HT1080 (cell line): ENCODE results near the gene KCTD17. TPM values are rescaled to one million over a fixed set of nuclear protein-coding genes. Genes with fewer than 3 reads are reported as not detected.

ENCODE experiments used
- DNase-seq: peaks from one replicate; pipeline ENCODE4 v3.0.0-alpha.2; 2015; ENCODE audit warnings: low read depth
- polyA plus RNA-seq, 2 experiments: library from polyadenylated mRNA; depleted of rRNA; stranded (reverse); fragments of >200 nt; gene quantifications; 2 replicates each; pipeline ENCODE4 v1.2.3, GENCODE V29; 2015
- total RNA-seq: library from RNA; depleted of rRNA; stranded (reverse); fragments of >200 nt; shearing (Covaris generic); gene quantifications from 2 replicates; pipeline ENCODE4 v1.2.3, GENCODE V29; 2014; rRNA removed

The KCTD17 gene, protein sequence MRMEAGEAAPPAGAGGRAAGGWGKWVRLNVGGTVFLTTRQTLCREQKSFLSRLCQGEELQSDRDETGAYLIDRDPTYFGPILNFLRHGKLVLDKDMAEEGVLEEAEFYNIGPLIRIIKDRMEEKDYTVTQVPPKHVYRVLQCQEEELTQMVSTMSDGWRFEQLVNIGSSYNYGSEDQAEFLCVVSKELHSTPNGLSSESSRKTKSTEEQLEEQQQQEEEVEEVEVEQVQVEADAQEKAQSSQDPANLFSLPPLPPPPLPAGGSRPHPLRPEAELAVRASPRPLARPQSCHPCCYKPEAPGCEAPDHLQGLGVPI
- 32.3 and 36.4 TPM in 2 replicates for total RNA-seq
- 27.3 and 29.8 TPM in 2 replicates for polyA plus RNA-seq (2015; cell fraction: cytosol; rRNA removed)
- polyA plus RNA-seq (2015; cell fraction: nucleus; rRNA removed), result 28.9 and 31.2 TPM in 2 replicates

DNA sequence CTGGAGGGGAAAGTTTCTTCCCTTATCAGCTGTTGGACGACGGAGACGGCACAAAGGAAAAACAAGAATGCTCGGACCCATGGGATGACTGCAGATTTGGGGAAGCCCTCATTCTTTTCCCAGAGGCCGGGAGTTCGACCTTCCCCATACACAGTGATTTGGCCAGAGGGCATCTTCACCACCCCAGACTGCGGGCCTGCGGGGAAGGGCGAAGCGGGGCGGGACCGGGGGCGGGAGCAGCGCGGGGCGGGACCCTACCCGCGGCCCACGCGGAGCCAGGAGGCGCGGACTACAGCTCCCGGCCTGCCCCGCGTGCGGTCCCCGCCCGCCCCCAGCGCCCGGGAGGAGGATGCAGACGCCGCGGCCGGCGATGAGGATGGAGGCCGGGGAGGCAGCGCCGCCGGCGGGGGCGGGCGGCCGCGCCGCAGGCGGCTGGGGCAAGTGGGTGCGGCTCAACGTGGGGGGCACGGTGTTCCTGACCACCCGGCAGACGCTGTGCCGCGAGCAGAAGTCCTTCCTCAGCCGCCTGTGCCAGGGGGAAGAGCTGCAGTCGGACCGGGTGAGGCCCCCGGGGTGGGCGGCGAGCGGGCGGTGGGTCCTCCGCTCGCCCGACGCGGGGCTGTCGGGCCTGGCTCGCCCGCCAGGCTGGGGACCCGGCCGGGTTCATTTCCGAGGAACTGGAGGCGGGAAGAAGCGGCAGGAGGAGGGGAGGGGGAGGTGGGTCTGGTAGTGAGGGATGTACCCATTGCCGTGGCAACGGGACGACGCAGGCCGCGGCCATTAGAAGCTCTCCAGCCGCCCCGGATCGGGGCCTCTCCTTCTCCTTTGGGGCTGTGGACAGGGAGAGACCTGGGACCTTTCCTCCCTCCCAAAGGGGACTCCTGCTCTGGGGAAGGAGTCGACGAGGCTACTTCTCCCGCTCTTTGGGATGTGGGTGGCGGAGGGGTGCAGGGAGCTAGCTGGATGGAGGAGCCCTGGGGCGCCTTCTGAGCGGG, at the start of gene KCTD17:
KCTD17 (plus strand) TSS at position 352 of the 995 bp plus-strand sequence; CDS start at position 371, 19 bp downstream.
- DNase-seq, result peak; percentile 59

DNA sequence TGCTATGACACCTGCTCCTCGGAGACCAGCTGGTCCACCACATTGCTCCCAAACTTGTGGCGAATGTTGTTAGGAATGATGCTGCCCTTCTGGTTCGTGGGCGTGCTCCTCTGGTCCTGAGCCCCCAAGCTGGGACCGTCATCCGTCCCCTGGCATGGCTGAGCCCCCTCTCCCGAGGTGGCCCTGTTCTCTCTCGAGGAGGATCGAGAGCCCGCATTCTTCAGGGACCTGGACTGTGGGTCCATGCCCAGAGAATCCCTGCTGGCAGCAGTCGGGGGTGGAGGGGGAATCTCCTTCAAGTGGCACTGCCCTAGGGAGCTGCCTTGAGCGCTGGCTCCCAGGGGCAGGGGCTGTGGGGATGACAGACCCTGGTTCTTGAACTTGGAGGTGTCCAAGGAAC, 49.7 kb upstream of the KCTD17 start:
- DNase-seq, result no peak

DNA sequence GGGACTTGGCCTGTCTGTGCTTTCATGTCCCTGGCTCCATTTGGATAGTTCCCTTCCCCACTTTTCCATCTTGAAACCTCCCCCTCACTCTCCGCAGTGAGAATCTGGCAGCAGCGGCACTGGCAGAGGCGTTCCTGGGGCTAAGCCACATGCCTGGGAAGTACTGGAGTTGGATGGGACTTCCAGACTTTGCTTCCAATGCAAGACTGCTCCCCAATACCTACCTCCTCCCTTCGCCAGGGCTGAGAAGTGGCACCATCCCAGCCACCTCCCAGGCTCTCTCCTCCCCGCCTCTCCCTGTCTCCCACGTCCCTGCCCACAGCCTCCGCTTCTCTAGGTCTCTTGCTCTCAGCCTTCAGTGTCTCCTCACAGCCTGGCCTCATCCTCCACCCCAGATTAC, 48.9 kb upstream of the KCTD17 start:
- no peak for DNase-seq

DNA sequence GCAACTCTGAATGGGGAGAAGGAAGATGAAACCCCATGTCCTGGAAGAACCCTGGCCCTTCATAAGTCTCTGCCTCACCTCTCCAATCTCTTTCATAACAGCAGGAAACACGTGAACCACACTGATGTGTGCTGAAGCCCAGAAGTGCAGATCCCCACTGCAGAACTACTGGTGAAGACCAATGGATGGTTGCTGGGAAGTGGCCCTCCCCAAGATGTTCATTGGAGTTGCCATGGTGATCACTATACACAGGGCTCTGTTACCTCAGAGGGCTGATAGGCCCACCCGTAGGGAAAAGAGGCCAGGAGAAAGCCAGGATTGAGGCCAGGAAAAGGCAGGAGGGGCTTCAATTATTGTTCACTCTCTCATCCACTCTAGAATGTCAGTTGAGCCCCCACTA, 43.9 kb upstream of the KCTD17 start:
- no peak for DNase-seq

DNA sequence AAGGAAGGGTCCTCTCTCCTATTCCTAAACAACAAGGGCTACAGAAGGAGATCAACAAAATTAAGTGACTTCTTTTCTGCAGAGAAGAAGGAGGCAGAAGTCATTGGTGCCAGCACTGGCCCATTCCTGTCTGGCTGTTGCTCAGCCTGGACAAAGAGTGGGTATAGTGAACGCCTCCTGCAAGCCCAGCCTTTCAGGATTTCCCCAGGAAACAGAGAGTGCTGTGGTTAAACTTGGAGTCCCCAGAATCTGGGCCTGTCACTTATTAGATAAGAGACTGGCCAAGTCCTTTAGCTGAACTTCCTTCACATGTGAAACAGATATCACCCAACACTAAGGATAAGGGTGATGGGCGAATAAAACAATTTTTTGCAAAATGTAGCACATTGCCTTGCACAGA, 43.2 kb upstream of the KCTD17 start:
- DNase-seq, result no peak

DNA sequence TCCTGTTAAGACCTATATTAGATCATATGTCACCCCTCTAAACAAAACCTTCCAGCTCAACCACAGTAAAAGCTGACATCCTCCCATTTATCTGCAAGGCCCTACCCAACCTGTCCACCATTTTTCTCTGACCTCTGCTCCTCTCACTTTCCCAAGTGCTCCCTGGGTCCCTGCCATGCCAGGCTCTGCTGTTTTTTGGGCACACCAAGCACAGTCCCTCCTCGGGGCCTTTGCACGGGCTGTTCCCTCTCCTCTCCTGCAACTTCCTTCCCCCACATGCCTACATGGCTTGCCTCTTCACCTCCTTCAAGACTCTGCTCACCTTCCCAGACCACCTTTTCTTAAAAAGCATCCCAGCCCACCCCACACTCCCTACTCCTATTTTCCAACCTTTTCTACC, 42.1 kb upstream of the KCTD17 start:
- no peak for DNase-seq

DNA sequence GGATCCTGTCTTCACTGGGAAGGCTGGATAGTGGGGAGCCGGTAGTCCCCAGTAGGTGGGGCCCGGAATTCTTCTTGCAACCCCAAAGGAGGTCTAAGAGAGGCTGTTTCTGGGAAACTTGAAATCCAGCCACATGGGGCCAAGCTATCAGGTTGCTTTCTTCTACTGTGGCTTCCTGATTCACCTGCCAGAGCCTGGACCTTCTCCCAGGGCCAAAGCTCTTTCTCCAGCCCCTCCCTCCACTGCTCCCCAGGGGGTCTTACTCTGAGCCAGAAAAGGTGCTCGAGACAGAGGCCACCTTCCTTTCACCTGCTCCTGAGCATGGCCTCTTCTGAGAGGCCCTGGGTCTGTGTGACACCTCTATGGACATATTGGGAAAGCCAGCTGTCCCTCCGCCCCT, 41.4 kb upstream of the KCTD17 start:
- DNase-seq, result no peak

DNA sequence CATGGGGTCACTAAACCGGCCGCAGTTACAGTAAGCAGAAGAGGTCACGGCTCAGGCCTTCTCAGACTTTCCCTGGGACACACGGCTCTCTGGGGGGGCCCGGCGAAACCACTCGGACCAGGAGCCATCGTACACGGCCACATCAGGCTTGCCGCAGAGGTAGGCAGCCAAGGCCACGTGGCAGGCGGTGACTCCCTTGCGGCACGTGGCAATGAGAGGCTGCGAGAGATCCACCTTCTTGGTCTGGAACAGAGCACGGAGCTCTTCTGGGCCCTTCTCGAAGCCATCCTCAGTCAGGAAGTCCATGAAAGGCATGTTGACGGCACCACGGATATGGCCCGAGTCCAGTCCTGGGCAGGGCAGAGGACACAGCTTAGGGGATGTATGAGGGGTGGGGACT, 40.6 kb upstream of the KCTD17 start:
- no peak for DNase-seq

DNA sequence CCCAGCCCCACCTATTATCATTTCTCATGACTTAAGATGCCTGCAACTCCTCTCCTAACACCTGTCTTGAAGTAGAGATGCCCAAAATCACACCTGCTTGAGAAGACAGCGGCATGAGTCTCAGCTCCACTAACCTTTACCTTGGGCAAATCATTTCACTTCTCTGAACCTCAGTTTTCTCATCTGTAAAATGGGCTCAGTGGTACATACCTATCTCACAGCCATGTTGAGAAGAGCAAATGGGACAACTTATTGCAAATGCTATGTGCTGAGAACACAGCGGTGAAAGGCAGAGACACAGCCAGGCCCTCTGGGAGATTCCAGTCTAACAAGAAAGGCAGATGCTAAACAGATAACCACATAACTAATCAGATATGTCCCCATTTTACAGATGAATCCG, 40.1 kb upstream of the KCTD17 start:
- no peak for DNase-seq

DNA sequence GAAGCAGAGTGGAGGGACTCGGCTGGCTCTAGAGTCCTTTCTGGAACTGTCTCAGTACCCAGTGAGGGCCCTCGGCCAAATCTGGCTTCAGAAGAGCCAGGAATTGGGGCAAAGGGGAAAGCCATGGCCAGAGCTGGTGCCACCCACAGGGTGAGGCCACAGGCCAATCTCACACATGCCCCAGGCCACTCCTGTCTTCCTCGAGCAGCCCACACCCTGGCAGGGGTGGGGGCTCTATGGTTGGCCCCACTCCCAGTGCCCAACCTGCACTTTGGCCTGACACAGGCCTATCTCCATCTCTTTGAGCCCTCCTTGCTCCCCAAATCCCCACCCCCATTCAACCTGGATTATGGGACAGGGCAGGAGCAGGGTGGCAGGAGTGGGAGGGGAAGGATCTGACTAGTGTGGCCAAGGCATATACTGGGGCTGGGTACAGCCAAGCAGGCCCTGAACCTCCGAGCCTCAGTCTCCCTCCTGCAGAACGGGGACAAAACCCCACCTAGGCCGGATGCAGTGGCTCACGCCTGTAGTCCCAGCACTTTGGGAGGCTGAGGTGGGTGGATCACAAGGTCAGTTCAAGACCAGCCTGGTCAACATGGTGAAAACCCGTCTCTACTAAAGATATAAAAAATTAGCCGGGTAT, 39.2 kb upstream of the KCTD17 start:
- no peak for DNase-seq

DNA sequence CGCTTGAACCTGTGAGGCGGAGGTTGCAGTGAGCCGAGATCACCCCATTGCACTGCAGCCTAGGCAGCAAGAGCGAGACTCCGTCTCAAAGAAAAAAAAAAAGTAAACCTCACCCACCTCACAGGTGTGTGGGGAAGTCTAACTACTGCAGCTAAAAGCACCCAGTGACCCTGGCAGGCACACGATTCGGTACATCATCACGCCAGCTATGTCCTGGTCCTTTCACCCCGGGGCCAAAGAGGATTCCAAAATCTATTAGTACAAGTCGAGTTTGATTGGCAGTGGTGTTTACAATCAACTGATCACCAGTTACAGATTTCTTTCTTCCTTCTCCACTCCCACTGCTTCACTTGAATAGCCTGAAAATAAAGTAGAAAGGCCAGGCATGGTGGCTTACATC, 38.6 kb upstream of the KCTD17 start:
- no peak for DNase-seq

DNA sequence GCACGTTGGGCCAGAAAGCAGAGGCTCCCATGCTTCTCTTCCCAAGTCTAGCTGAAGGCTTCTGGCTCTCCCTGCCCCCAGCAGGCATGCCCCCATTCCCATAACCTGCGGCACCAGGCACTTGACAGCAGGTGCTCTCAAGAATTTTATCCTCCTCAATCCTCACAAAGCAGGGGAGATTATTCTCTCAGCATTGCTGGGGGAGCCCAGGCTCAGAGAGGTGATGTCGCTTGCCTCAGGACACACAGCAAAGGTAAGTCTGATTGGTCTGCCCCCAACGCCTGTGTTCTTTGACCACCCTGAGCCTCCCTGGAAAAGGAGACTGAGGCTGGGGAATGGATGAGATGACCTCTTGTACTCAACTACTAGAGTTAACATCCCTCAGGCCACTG, 37.1 kb upstream of the KCTD17 start:
- DNase-seq, result no peak

DNA sequence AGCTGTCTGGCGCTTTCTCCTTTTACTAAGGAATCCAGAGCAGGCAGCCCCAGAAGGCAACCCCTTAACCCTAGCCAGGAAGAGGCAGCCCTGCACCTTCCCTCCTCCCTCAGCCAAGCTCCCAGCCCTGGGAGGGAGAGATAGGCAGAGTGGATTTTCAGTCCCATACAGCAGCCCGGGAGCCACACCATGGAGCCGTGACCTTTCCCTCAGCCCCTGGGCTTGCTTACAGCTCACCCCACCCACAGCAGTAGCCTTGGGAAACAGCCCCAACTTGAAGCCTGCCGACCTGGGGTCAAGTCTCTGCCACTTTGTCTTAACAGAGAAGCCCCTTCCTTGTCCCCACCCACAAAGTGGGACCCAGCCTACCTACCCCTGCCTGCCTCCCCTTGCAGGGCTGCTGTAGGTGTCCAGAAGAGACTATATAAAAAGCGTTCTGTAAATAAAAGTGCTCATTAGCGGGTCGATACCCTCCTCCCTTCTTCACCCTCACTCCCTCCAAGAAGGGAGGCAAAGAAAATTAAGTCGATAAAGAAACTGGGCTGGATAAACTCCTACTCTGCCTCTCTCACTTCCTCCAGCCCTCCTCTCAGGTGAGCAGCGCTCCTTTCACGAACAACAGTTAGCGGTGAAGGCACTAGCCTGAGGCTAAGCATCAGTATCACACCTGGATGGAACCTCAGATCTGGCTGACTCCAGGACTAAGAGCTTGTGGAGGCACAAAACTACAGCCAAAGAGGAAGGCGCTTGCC, 36.5 kb upstream of the KCTD17 start:
- DNase-seq, result no peak

DNA sequence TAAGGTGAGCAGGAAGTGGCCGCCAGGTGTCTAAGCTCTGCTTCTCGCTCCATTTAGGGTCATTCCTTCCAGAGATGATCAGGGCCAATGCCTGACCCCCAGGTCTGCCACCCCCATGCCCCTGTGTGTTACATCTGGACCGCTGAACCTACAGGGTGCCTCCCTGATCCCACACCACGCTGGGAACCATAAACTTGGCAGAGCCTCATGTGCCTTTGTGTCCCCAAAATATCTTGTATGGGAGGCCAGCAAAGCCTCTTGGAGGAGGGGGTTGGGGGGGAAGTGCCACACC, 36.0 kb upstream of the KCTD17 start:
- no peak for DNase-seq

DNA sequence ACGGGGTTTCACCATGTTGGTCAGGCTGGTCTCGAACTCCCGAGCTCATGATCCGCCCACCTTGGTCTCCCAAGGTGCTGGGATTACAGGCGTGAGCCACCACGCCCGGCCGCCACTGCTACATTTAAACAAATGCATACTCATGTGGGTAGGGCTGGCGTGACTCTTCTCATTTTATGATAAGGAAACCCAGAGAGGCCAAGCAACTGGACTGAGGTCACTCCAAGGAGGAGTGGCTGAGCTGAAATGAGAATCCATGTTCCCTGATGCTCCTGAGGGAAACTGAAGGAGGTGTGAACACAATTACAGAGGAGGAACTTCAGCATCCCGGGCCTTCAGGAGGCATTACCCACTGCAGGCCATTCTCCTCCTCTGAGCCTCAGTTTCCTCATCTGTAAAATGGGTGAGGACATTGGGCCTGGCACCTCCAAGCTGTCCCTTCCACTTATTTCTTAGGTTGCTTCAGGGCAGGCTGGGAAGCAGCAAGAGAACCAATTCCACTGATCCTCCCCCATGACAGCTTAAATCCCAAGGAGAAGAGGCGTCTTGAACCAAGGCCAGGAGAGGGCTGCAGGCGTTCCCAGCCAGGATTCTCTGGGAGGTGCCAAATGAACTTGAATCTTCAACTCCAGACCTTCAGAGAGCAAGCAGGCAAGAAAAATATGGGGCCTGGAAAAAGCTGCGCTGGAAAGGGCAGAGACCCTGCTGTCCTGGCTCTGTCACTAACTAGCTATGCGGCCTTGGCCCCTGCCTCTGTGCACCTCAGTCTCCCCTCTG, 35.2 kb upstream of the KCTD17 start:
- no peak for DNase-seq

DNA sequence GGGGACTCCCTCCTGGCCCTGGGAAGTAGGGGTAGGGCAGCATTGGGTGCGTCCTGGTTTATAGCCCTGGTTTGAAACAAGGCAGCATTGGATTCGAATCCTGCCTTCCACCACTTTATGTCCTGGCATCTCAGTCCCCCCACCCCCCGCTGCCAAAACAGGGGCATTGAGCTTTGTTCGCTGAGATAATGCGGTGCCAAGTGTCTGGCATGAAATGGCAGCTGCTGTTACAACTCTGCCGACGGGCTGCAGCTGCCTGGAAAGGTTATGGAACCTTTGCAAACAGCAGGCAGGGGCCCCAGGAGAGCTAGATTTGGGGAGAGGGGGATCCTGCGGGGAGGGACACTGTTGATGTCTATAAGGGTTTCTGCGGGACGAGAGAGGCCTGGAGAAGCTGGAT, 34.2 kb upstream of the KCTD17 start:
- no peak for DNase-seq

DNA sequence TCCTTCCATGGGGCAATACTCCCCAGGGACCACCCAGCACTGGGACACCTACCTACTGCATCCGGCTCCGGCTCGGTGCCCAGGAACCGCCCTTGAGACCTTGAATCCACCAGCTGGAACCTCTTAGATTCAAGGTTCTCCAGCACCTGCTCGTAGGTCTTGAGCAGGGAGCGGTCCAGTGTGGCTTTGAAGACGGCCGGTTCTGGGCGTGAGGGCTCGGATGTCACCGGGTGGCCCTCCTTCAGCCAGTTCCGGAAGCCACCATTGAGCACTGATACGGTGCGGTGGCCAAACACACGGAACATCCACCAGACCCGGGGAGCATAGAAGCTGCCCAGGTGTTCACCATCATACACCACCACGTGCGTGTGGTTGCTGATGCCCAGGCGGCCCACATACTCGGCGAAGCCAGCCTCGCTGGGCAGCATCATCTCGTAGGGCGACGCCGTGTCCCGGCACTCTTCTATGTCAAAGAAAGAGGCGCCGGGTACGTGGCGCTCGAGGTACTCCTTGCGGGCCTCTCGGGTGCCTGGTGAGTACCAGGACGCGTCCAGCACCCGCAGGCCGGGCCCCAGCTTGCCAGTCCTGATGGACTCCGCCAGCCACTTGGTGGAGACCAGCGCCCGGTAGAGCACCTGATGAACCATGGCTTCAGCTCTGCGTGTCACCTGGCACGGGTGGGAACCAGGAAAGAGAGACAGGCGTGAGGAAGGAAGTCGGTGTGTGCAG, 33.3 kb upstream of the KCTD17 start:
- DNase-seq, result no peak

DNA sequence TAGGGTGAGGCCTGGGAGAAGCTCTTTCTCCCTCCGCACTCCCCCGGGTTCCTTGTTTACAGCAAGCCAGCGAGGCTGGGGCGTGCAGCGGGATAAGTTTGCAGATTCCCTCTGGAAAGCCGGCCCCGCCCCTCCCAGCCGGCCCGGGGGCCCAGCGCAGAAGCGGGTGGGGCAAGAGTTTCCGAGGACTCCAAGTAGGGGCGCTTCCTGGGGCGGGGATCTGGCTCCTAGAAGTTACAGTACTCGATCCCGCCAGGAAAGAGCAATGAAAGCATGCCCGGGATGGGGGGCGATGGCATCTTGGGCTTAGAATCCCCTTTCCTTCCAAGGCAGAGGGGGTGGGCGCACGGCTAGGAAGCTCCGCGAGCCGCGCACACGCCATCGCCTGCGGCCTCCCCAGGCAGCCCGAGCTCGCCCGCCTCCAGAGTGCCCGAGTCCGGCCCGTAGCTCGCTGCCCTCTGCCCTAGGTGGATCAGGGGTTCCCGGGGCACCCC, 32.7 kb upstream of the KCTD17 start:
- DNase-seq, result peak; percentile 23
